ES-I3 (cell line): ENCODE measurements around the gene WASHC1.
A peak's percentile ranks its signal among the peaks of the same experiment; 100 is the strongest.
"Not testable (repeated sequence)": the region's sequence is repeated elsewhere in the genome, so short reads cannot be mapped to it uniquely, and the experiment has no call there.

Source experiments
- H3K36me3 ChIP-seq: 2 replicates; pipeline ENCODE4 v1.6.1; 2013; ENCODE audit warnings: mild to moderate bottlenecking, low read length, control low read depth, moderate library complexity; ENCODE audit not compliant: insufficient read depth
- H3K4me1 ChIP-seq: 2 replicates; pipeline ENCODE4 v1.6.1; 2013; ENCODE audit warnings: mild to moderate bottlenecking, control low read depth, low read length; ENCODE audit not compliant: insufficient read depth
- H3K9ac ChIP-seq: 2 replicates; pipeline ENCODE4 v1.6.1; 2013; ENCODE audit warnings: low read depth, mild to moderate bottlenecking, low read length, moderate library complexity
- H3K9me3 ChIP-seq: 2 replicates; pipeline ENCODE4 v1.6.1; 2013; ENCODE audit warnings: mild to moderate bottlenecking, low read length, moderate library complexity; ENCODE audit not compliant: control insufficient read depth, insufficient read depth

WASHC1 gene, protein sequence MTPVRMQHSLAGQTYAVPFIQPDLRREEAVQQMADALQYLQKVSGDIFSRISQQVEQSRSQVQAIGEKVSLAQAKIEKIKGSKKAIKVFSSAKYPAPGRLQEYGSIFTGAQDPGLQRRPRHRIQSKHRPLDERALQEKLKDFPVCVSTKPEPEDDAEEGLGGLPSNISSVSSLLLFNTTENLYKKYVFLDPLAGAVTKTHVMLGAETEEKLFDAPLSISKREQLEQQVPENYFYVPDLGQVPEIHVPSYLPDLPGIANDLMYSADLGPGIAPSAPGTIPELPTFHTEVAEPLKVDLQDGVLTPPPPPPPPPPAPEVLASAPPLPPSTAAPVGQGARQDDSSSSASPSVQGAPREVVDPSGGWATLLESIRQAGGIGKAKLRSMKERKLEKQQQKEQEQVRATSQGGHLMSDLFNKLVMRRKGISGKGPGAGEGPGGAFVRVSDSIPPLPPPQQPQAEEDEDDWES

DNA sequence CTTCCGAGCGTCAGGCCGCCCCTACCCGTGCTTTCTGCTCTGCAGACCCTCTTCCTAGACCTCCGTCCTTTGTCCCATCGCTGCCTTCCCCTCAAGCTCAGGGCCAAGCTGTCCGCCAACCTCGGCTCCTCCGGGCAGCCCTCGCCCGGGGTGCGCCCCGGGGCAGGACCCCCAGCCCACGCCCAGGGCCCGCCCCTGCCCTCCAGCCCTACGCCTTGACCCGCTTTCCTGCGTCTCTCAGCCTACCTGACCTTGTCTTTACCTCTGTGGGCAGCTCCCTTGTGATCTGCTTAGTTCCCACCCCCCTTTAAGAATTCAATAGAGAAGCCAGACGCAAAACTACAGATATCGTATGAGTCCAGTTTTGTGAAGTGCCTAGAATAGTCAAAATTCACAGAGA, at the start of gene WASHC1:
TSS of gene WASHC1 (minus strand) at position 101 of the 400 bp plus-strand sequence. CDS start 4,457 bp downstream, outside the sequence.
- not testable (repeated sequence) for H3K36me3 ChIP-seq, H3K9me3 ChIP-seq, H3K4me1 ChIP-seq
- peak within 1 kb of the TSS; percentile 48; the same call in 1 of the 2 replicates for H3K9ac ChIP-seq

DNA sequence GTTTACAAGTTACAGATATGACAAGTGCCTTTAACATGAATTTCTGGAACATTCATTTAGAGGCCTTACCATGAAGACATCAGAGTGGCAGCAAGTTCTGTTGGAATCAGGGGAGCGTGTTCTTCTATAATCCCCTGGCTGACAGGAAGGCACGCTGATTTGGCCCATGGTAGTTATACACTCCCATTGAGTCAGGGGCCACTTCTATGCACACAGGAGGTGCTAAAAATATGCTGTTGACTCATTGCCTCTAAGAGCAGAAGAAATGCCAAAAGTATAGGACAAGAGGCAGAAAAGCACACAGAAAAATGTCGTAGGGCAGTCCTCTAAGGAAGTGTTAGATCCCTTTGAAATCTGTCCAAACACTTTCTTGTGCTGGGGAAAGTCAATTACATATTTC, 49.1 kb upstream of the WASHC1 start:
- not testable (repeated sequence) for H3K9ac ChIP-seq, H3K36me3 ChIP-seq, H3K4me1 ChIP-seq, H3K9me3 ChIP-seq

DNA sequence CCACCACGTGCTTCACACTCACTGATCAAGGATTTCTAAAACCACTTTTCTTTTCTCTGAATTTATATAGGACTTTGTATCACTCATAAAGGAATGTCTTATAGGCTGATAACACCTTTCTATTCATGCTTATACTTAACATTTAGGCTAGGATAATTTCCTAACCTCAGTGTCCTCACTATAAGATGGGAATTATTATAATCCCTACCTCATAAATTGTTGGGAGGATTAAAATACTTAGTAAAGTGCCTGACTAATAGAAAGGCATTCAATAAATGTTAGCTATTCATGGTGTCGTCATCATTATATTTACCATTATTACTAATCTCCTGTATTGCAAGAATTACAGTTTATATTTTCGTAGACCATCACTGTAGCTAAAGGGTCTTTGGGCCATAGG, 47.1 kb upstream of the WASHC1 start:
- H3K36me3 ChIP-seq, H3K9me3 ChIP-seq, H3K9ac ChIP-seq, H3K4me1 ChIP-seq: not testable (repeated sequence)

DNA sequence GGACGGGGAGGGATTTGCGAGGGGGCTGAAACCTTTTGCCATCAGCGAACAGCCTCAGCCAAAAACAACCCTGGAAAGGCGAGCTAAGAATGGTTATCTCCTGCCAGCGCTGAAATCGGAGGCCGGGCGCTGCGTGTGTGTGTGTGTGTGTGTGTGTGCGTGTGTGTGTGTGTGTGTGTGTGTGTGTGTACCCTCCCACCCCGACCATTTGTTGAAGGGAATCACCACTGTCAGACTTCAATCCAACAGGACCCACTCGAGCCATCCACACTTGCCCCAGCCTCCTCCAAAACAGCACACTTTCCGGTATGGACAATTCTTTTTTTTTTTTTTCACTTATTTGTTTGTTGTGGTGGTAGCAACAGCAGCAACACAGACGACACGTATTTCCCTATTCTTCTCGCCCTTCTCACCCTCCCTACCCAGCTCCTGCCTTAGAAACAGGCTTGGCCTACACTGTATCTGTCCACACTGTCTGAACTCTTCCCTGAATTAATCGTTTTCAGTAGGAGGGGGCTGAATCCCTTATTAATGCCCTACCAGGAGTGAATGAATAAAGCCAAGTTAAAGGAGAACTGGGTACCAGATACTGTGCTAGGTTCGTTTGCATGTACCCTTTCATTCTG, 44.8 kb upstream of the WASHC1 start:
- H3K36me3 ChIP-seq, H3K4me1 ChIP-seq, H3K9me3 ChIP-seq: not testable (repeated sequence)
- peak overlapping the region; percentile 33; the same call in 1 of the 2 replicates for H3K9ac ChIP-seq

DNA sequence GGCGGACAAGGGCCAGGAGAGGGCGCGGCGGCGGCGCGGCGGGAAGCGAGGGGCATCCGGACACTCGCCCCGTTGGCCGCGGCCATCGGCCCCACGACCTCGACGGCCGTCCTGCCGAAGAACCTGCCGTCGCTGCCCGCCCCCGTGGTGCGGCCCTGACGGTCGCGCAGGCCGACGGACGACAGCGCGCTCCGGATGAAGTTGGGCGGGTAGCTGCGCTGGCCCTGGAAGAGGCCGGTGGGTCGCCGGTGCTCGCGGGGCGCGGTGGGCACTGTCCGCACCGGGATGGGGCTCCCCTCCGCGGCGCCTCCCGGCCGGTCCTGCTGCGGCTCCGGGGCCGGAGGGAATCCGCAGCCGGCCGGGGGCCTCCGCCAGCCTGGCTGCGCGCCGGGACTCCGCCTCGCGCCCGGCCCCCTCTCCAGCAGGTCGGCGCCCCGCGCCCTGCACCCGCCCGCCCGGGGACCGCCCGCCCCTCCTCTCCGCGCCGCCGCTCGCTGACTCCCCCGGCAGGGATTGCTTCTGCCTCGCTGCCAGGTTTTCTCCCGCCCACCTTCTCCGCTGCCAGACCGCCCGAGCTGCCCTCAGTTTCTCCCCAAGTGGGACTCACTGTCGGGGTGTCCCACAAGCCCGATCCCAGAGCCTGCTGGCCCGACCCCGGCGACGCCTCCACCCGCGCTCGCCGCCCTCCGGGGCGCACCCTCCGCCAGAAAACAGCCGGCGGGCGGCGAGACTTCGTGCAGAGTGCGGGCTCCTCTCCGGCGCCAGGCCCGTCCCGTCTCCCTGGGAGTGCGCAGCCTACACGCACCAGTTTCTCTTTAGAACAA, 44.0 kb upstream of the WASHC1 start:
- not testable (repeated sequence) for H3K4me1 ChIP-seq, H3K9me3 ChIP-seq, H3K36me3 ChIP-seq
- H3K9ac ChIP-seq = peak overlapping the region; percentile 50; the same call in 1 of the 2 replicates

DNA sequence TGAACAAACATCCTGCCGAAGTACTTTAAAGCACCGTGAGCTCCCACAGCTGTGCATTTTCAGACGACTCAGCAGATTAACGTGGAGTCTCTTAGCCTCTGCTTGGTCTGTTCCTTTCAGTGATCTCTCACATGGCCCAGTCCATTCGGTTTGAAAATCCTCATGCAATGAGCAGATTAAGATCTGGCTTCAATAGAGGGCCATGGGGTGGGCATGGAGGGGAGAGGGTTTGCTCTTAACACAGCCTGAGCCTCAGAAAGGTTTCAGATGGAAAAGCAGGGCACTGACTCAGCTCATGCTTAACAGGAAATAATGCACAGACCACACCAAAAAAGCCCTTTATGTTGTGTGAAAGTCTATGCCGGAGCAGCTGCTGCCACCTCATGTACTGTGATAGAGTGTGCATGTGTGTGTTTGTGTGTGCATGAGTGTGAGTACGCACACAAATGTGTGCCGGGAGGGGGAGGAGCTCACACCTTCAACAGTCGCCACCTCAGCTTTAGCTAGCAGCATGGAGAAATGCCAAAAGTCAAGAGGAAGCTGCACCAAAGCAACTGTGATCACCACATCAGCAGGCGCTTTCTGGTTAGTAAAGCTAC, 33.9 kb upstream of the WASHC1 start:
- H3K36me3 ChIP-seq, H3K9ac ChIP-seq, H3K4me1 ChIP-seq, H3K9me3 ChIP-seq: not testable (repeated sequence)

DNA sequence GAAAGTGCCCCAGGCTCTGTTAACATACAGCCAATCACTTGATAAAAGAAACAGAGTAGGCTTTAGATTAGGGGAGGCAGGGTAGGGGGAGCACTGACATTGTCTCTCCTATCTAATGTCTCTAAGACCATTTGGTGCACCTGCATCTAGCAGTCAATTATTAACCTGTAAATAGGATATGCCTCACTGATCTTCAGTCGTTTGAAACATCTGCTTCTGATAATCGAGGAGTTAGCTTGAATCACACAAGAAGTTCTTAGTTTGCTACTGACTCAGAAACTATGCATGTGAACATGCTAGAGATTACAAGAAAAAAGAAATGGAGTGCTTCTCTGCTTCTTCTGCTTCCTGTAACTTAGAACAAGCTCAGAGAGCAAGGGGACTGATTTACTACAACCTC, 23.4 kb upstream of the WASHC1 start:
- not testable (repeated sequence) for H3K36me3 ChIP-seq, H3K4me1 ChIP-seq, H3K9me3 ChIP-seq, H3K9ac ChIP-seq

DNA sequence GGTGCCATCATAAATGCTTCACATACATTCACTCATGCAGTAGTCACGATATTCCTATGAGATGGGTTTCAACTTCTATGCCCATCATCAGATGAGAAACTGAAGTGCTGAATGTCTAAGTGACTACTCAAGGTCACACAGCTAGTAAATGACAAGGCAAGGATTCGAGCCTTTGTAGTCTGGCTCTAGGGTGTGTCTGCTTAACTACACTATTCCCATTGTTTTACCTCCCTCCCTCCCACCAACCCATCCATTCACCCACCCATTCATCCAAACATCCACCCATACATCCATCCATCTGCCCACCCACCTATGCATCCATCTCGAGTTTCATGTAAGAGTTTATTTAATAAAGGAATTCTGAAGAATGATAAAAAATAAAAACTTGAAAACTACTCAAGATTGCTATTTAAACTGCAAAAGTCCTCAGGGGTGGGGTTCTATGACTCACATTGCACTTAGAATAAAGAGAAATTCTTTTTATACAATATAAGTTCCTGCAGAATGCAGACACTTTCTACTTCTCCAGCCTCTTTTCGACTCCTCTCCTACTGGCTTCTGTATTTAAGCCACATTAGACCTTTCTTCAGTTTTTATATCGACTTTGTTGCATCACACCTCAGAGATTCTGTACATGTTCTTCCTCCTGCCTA, 19.1 kb upstream of the WASHC1 start:
- H3K9ac ChIP-seq, H3K36me3 ChIP-seq, H3K4me1 ChIP-seq, H3K9me3 ChIP-seq: not testable (repeated sequence)

DNA sequence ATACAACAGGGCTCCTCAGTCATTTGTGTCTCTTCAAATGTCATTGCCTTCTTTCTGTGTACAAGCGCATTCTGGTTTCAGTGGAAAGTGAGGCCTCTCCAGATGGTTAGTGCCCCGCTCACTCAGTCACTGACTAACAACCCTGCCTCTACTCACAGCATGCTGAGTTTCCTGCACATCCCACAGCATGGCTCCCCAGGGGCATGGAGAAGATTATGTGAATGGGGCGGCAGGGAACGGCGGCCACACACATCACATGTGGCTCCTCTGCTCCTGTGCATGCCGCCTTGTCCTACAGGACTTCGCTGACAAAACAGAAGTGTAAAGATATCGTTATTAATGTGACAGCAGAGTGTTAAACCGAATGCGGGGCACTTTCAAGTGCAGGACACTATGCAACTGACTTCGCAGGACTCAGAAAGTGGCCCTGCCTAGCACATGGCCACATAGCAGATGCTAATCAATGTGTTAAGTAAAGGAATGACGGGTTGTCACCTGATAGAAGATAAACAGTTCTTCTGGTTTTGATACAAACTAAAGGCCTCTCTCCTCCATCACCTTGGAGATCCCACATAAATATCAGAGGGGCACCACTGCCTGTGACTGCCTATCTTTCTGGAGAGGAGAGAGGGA, 17.5 kb upstream of the WASHC1 start:
- not testable (repeated sequence) for H3K9ac ChIP-seq, H3K9me3 ChIP-seq, H3K36me3 ChIP-seq, H3K4me1 ChIP-seq

DNA sequence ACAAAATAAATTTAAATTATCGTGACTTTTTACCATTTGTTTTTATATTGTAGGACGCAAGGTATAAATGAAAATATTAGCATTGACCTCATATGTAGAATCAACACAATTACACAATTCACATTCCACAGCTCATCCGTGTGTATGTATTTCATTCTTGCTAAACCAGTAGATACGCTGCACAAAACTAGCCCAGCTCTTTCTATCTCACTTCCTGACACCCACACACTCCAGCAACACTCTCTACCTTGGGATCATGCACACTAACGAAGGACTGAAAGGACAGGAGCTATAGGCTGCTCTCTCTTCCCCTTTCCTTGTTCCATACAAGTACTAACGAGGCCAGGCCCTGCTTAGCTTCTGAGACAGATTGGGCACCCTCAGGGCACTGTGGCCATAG, 16.9 kb upstream of the WASHC1 start:
- H3K4me1 ChIP-seq = not testable (repeated sequence)

DNA sequence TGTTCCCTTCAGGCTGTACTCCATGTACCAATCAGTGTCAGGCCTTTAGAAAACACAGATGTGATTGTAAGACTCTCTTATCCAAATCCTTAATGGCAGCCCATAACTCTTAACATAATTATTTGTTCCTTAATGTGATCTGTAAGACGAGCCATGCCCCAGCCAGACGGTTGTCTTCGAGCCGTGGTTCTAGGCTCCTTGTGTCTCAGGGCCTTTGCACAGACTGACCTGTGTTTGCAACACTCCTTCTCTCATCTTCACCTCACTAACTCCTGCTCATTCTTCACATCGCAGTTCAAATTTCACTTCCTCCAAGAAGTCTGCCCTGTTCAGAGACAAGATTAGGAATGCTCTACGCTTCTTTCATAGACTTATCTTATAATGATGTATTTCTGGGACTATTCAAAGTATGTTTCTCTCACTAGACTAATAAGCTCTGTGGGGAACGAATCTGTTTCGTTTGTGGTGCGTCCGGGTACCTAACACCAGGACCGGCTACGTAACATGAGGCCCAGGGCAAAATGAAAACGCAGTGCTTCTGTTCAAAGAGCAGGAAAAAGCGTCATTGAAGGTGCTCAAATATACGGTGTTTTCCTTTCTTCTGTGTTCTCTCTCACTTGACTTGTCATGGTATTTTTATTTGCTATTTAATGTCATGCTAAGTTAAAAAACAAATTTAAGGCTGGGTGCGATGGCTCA, 16.1 kb upstream of the WASHC1 start:
- H3K4me1 ChIP-seq, H3K36me3 ChIP-seq, H3K9me3 ChIP-seq, H3K9ac ChIP-seq: not testable (repeated sequence)

More for the DNA sequence above, 16.9 kb upstream of the WASHC1 start:
- not testable (repeated sequence) for H3K9ac ChIP-seq, H3K9me3 ChIP-seq, H3K36me3 ChIP-seq

DNA sequence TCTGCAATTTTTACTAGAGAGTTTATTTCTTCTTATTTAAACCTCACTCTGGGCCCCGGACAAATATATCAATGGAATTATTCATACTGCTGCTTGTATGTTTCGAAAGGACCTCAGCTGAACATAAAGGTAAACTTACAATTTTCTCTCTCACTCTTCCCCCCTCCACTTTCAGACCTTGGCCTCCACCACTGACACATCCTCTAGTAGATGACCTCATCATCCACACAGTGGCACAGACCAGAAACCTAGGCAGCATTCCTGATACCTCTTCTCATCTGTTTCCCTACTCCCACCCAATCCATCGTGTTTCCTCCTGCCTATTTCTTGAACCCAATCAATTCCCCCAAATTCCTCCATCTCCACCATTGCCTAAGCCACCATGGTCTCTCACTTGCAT, 15.2 kb upstream of the WASHC1 start:
- H3K4me1 ChIP-seq, H3K36me3 ChIP-seq, H3K9me3 ChIP-seq, H3K9ac ChIP-seq: not testable (repeated sequence)

DNA sequence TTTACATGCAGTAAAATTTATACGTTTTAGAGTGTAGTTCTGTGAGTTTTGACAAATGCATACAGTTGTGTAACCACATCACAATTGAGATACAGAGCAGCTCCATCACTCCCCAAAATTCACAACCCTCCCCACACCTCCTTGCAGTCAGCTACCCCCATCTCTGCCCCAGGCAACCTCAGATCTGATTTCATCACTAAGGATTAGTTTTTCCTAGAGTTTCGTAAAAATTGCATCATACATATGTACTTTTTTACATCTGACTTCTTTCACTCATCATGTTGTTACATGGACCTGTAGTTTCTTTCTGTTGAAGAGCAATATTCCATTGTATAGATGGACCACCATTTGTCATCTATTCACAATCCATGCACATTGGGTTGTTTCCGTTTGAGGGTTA, 14.4 kb upstream of the WASHC1 start:
- H3K36me3 ChIP-seq, H3K9me3 ChIP-seq, H3K4me1 ChIP-seq, H3K9ac ChIP-seq: not testable (repeated sequence)
